Left lung (tissue), 10 donors: Measurements from ENCODE around the gene ENTPD3. TPM values are rescaled to one million over a fixed set of nuclear protein-coding genes. Genes with fewer than 3 reads are reported as not detected.

Experiments used
- ATAC-seq: fragments of 200-7000 bp; cut with Tn5 transposase; one replicate; pipeline ENCODE4 v1.9.1; 2020; ENCODE audit warnings: moderate library complexity
- DNase-seq, 4 donors: peaks; one replicate each; pipeline ENCODE4 v3.0.0-alpha.2; 2013 to 2020
- H3K27ac ChIP-seq, 2 donors: fragments of 200-600 bp; sonication (generic) in 1 of 2; one replicate each; pipeline versions ENCODE4 v1.5.0 to v1.8.0; 2020 to 2021
- H3K27me3 ChIP-seq, 2 donors: fragments of 200-600 bp; sonication (generic) in 1 of 2; one replicate each; pipeline versions ENCODE4 v1.5.0 to v1.8.0; 2020 to 2021
- H3K36me3 ChIP-seq, 2 donors: fragments of 200-600 bp; sonication (generic) in 1 of 2; one replicate each; pipeline versions ENCODE4 v1.5.0 to v1.8.0; 2020 to 2021
- H3K4me1 ChIP-seq, 2 donors: fragments of 200-600 bp; one replicate each; pipeline ENCODE4 v1.8.0; 2021
- H3K4me3 ChIP-seq, 2 donors: fragments of 200-600 bp; sonication (generic) in 1 of 2; one replicate each; pipeline versions ENCODE4 v1.5.0 to v1.8.0; 2020 to 2021; ENCODE audit warnings: mild to moderate bottlenecking in 1 of 2
- H3K9me3 ChIP-seq, 2 donors: fragments of 200-600 bp; sonication (generic) in 1 of 2; one replicate each; pipeline versions ENCODE4 v1.5.0 to v1.8.0; 2020 to 2021
- CTCF ChIP-seq, 2 donors: fragments of 200-600 bp; sonication (generic) in 1 of 2; IDR thresholded peaks; one replicate each; pipeline versions ENCODE4 v1.5.0 to v1.8.0; 2021; ENCODE audit warnings: antibody characterized with exemption in 2 of 2
- intact Hi-C, 2 donors: fragments of 100-400 bp; cut with DNase I; formaldehyde crosslinking; loops; one replicate each; pipeline versions ENCODE4 v1.11.2 to v1.14.2; 2022
- polyA plus RNA-seq, 6 donors: library from polyadenylated mRNA; unstranded; fragments of 120-200 nt; gene quantifications; one replicate each; pipeline ENCODE4 v1.2.1, GENCODE V29; 2013; ENCODE audit not compliant: insufficient read length in 6 of 6
- total RNA-seq, 2 donors: library from RNA; stranded (reverse); fragmentation: NEBNext Ultra II Directional; extraction: Animal tissue kit (Norgen Biotek cat#: 25700); gene quantifications; one replicate each; pipeline ENCODE4 v1.2.1, GENCODE V29; 2021
- donor health status: DM: no; HTN: yes; CAD: no.
- donor health status: DM: no; HTN: no; CAD: no.

ENTPD3 gene
- total and polyA plus RNA-seq, 8 donors = 4.5 to 11.9 (median 8.8) TPM

DNA sequence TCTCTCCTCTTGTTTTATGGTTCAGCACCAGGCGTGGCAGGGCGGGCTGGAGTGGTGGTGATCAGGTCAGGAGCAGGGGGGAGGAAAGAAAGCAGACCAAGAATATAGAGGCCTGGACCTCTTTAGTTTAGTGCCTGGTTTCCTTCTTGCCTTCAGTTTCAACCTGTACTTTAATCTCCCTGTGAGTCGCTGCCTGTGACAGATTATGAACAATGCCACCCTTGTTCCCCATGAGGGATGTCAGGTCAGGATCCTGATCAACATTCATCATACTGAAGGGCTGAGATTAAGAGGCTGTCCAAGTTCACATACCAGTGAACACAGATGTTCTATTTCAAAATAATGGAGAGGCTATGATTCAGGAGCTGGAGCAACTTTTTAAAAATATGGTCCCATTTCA lies 11.4 kb downstream of the ENTPD3 start:
- no peaks in the 10 kb centered on the region for H3K27me3 ChIP-seq
- no peak for TF ChIP-seq CTCF (IDR thresholded peaks at IDR 0.05)
- ATAC-seq (no peak), DNase-seq (no peak)
- H3K36me3 ChIP-seq = no peaks in the 10 kb centered on the region
- H3K4me1 ChIP-seq = no peaks in the 10 kb centered on the region
- no peak overlapping the region for H3K27ac ChIP-seq
- intact Hi-C loops = no loop called here
- no peaks in the 10 kb centered on the region for H3K9me3 ChIP-seq
- no peak overlapping the region for H3K4me3 ChIP-seq

GRCh38 chr3:40404591-40405198 lies 17.7 kb downstream of the ENTPD3 start:
- TF ChIP-seq CTCF (IDR thresholded peaks at IDR 0.05) = no peak
- DNase-seq = no peak
- no peaks in the 10 kb centered on the region for H3K36me3 ChIP-seq
- no peak overlapping the region for H3K4me3 ChIP-seq
- H3K27me3 ChIP-seq = no peaks in the 10 kb centered on the region
- ATAC-seq = no peak
- no peak overlapping the region for H3K27ac ChIP-seq
- H3K4me1 ChIP-seq = no peaks in the 10 kb centered on the region
- intact Hi-C loops = no loop called here
- no peaks in the 10 kb centered on the region for H3K9me3 ChIP-seq

- ATAC-seq (no peak), DNase-seq (no peak)
- Histone ChIP-seq H3K4me3 (no peak overlapping the region), H3K4me1 (no peaks in the 10 kb centered on the region), H3K36me3 (no peaks in the 10 kb centered on the region), H3K27ac (no peak overlapping the region), H3K9me3 (no peaks in the 10 kb centered on the region), H3K27me3 (no peaks in the 10 kb centered on the region)
- TF ChIP-seq CTCF (IDR thresholded peaks at IDR 0.05) = no peak
- intact Hi-C loops = no loop called here
Observed at GRCh38 chr3:40407007-40407406, 20.0 kb downstream of the ENTPD3 start.

DNA sequence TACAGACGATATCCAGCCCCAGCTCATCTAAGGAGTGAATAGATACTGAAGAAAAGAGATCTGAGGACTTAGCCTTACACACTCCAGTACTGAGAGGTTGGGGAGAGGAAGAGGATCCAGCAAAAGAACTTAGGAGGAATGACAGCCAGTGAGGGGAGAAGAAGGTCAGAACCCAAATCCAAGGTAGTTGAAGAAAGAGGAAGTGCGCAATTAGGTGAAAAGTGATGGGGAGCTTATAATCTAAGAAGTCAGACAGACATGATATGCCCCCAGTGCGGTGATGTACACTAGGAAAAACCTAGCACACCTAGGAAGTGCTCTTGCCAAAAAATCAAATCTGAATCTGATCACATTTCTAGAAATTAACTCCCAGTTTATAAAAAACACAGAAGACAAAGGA lies 20.6 kb downstream of the ENTPD3 start:
- Histone ChIP-seq H3K27me3 (no peaks in the 10 kb centered on the region), H3K9me3 (no peaks in the 10 kb centered on the region), H3K36me3 (no peaks in the 10 kb centered on the region), H3K27ac (no peak overlapping the region), H3K4me1 (no peaks in the 10 kb centered on the region), H3K4me3 (no peak overlapping the region)
- ATAC-seq (no peak), DNase-seq (no peak)
- intact Hi-C loops = no loop called here
- no peak for TF ChIP-seq CTCF (IDR thresholded peaks at IDR 0.05)

- no peak overlapping the region for H3K27ac ChIP-seq
- DNase-seq = no peak
Observed at GRCh38 chr3:40414270-40414669, 27.3 kb downstream of the ENTPD3 start.

More at GRCh38 chr3:40414270-40414669, 27.3 kb downstream of the ENTPD3 start:
- no peaks in the 10 kb centered on the region for H3K27me3 ChIP-seq
- H3K36me3 ChIP-seq = no peaks in the 10 kb centered on the region
- no peaks in the 10 kb centered on the region for H3K9me3 ChIP-seq
- no peaks in the 10 kb centered on the region for H3K4me1 ChIP-seq
- no peak for TF ChIP-seq CTCF (IDR thresholded peaks at IDR 0.05)
- intact Hi-C loops = no loop called here
- ATAC-seq = peak; percentile 15
- H3K4me3 ChIP-seq = no peak overlapping the region
